ENCODE data around the gene PACSIN2. TPM values are rescaled to one million over a fixed set of nuclear protein-coding genes. Genes with fewer than 3 reads are reported as not detected.
"Not testable (repeated sequence)": the region's sequence is repeated elsewhere in the genome, so short reads cannot be mapped to it uniquely, and the experiment has no call there.

The PACSIN2 gene
- total RNA-seq, 2 experiments from 2014 or later, result 28.8 to 30.6 TPM

GRCh38 chr22:42936680-42937079 lies 78.3 kb downstream of the PACSIN2 start:
- POLR2A ChIA-PET, result not testable (repeated sequence)
- CTCF ChIA-PET, result interaction anchor here (0.5 kb wide), 1 partner anchor 1482 kb away, joined by 3 read pairs; no protein-coding TSS in a partner anchor

GRCh38 chr22:42934338-42934737 lies 80.6 kb downstream of the PACSIN2 start:
- ChIA-PET CTCF (interaction anchor here (0.8 to 1.4 kb wide), 3 partner anchors 10 to 99 kb away, joined by 3 to 4 read pairs (median 4); no protein-coding TSS in a partner anchor), POLR2A (interaction anchor here (0.6 kb wide), 1 partner anchor 15 kb away, joined by 11 read pairs; no protein-coding TSS in a partner anchor)

GRCh38 chr22:42933485-42934091 lies 81.4 kb downstream of the PACSIN2 start:
- CTCF ChIA-PET, result interaction anchor here (0.8 to 1.4 kb wide), 3 partner anchors 10 to 100 kb away, joined by 3 to 4 read pairs (median 4); no protein-coding TSS in a partner anchor

GRCh38 chr22:42932857-42933484 lies 82.0 kb downstream of the PACSIN2 start:
- CTCF ChIA-PET, result no interaction called here

More at GRCh38 chr22:42933485-42934091, 81.4 kb downstream of the PACSIN2 start:
- POLR2A ChIA-PET, result interaction anchor here (0.6 kb wide), 1 partner anchor 14 kb away, joined by 11 read pairs; no protein-coding TSS in a partner anchor

GRCh38 chr22:42932197-42932519 lies 82.8 kb downstream of the PACSIN2 start:
- CTCF ChIA-PET, result interaction anchor here (1.4 kb wide), 1 partner anchor 102 kb away, joined by 4 read pairs; no protein-coding TSS in a partner anchor
- POLR2A ChIA-PET, result no interaction called here

More at GRCh38 chr22:42932857-42933484, 82.0 kb downstream of the PACSIN2 start:
- POLR2A ChIA-PET, result no interaction called here

- CTCF ChIA-PET, result interaction anchor here (1.4 kb wide), 1 partner anchor 102 kb away, joined by 4 read pairs; no protein-coding TSS in a partner anchor
- POLR2A ChIA-PET, result no interaction called here
Measured at GRCh38 chr22:42931421-42932196, 83.3 kb downstream of the PACSIN2 start.

- POLR2A ChIA-PET, result no interaction called here
- CTCF ChIA-PET, result interaction anchor here (1.0 to 1.4 kb wide), 2 partner anchors 92 to 103 kb away, joined by 3 to 4 read pairs; no protein-coding TSS in a partner anchor
Measured at GRCh38 chr22:42930810-42931420, 84.0 kb downstream of the PACSIN2 start.

- CTCF ChIA-PET, result interaction anchor here (0.9 kb wide), 1 partner anchor 70 kb away, joined by 4 read pairs; no protein-coding TSS in a partner anchor
- POLR2A ChIA-PET, result no interaction called here
Measured at GRCh38 chr22:42929838-42930155, 85.2 kb downstream of the PACSIN2 start.

- ChIA-PET POLR2A (no interaction called here), CTCF (interaction anchor here (0.9 kb wide), 1 partner anchor 69 kb away, joined by 4 read pairs; no protein-coding TSS in a partner anchor)
Measured at GRCh38 chr22:42928969-42929837, 85.7 kb downstream of the PACSIN2 start.

GRCh38 chr22:42927966-42928365 lies 87.0 kb downstream of the PACSIN2 start:
- ChIA-PET POLR2A (no interaction called here), CTCF (no interaction called here)

GRCh38 chr22:42926768-42927167 lies 88.2 kb downstream of the PACSIN2 start:
- POLR2A ChIA-PET, result interaction anchor here (0.7 kb wide), 1 partner anchor 65 kb away, joined by 5 read pairs; no protein-coding TSS in a partner anchor
- CTCF ChIA-PET, result no interaction called here

GRCh38 chr22:42926104-42926503 lies 88.8 kb downstream of the PACSIN2 start:
- CTCF ChIA-PET, result no interaction called here
- POLR2A ChIA-PET, result no interaction called here

- ChIA-PET CTCF (interaction anchor here (1.0 kb wide), 1 partner anchor 31 kb away, joined by 4 read pairs; no protein-coding TSS in a partner anchor), POLR2A (no interaction called here)
Measured at GRCh38 chr22:42925598-42925997, 89.4 kb downstream of the PACSIN2 start.

- CTCF ChIA-PET, result interaction anchor here (1.0 kb wide), 1 partner anchor 30 kb away, joined by 4 read pairs; no protein-coding TSS in a partner anchor
- POLR2A ChIA-PET, result not testable (repeated sequence)
Measured at GRCh38 chr22:42925031-42925430, 89.9 kb downstream of the PACSIN2 start.

GRCh38 chr22:42924436-42924835 lies 90.5 kb downstream of the PACSIN2 start:
- POLR2A ChIA-PET, result no interaction called here
- CTCF ChIA-PET, result interaction anchor here (1.0 kb wide), 1 partner anchor 30 kb away, joined by 4 read pairs; no protein-coding TSS in a partner anchor

- POLR2A ChIA-PET, result no interaction called here
Measured at GRCh38 chr22:42922374-42923191, 92.4 kb downstream of the PACSIN2 start.

GRCh38 chr22:42920101-42920820 lies 94.7 kb downstream of the PACSIN2 start:
- ChIA-PET CTCF (interaction anchor here (1.0 kb wide), 1 partner anchor 54 kb away, joined by 3 read pairs; no protein-coding TSS in a partner anchor), POLR2A (interaction anchor here (0.5 to 0.7 kb wide), 2 partner anchors 14 to 196 kb away, joined by 3 to 11 read pairs; no protein-coding TSS in a partner anchor)

More at GRCh38 chr22:42922374-42923191, 92.4 kb downstream of the PACSIN2 start:
- CTCF ChIA-PET, result no interaction called here

Measured in activated CD8-positive, alpha-beta memory T cell treated with anti-CD3 and anti-CD28 coated beads for 36 hours (primary cell).